Pancreas (tissue), 10 donors: ENCODE results near the gene PSEN2. TPM values are rescaled to one million over a fixed set of nuclear protein-coding genes. Genes with fewer than 3 reads are reported as not detected.
A peak's percentile ranks its signal among the peaks of the same experiment; 100 is the strongest.
"Not testable (repeated sequence)": the region's sequence is repeated elsewhere in the genome, so short reads cannot be mapped to it uniquely, and the experiment has no call there.

Experiments used
- ATAC-seq, 4 donors: fragments of 200-7000 bp; cut with Tn5 transposase; one replicate each; pipeline versions ENCODE4 v1.8.0 to v1.9.1; 2020; ENCODE audit warnings: mild to moderate bottlenecking in 4 of 4, moderate library complexity in 4 of 4
- DNase-seq, 6 donors: peaks; one replicate each; pipeline ENCODE4 v3.0.0-alpha.2; 2020
- FAIRE-seq: peaks from 2 replicates; lab custom pipeline; 2012; peaks lifted over from hg19 to GRCh38; lab: Jason Lieb, UNC
- H3K27ac ChIP-seq, 4 donors: fragments of 200-600 bp; sonication (generic); 1 replicate in 3 of 4; 2 replicates in 1 of 4; pipeline versions ENCODE4 v1.5.0 to v1.8.0; 2020
- H3K27me3 ChIP-seq, 4 donors: fragments of 200-600 bp; one replicate each; pipeline ENCODE4 v1.8.0; 2021
- H3K36me3 ChIP-seq, 3 donors: fragments of 200-600 bp; sonication (generic) in 1 of 3; one replicate each; pipeline versions ENCODE4 v1.5.0 to v1.8.0; 2020 to 2021
- H3K4me1 ChIP-seq, 3 donors: fragments of 200-600 bp; one replicate each; pipeline ENCODE4 v1.8.0; 2021
- H3K4me3 ChIP-seq, 4 donors: fragments of 200-600 bp; sonication (generic) in 2 of 4; one replicate each; pipeline versions ENCODE4 v1.5.0 to v1.8.0; 2020 to 2021
- H3K9me3 ChIP-seq, 4 donors: fragments of 200-600 bp; one replicate each; pipeline ENCODE4 v1.8.0; 2021
- CTCF ChIP-seq, 4 donors: fragments of 200-600 bp; sonication (generic) in 3 of 4; IDR thresholded peaks; one replicate each; pipeline versions ENCODE4 v1.5.0 to v1.8.0; 2021; ENCODE audit warnings: antibody characterized with exemption in 4 of 4
- WGBS, 2 donors: extraction: QIAGEN DNeasy Blood & Tissue Kit; methylation state at CpG; one replicate each; pipeline ENCODE4 v1.1.7; 2013; 5-methylcytosine and 5-hydroxymethylcytosine counted together
- intact Hi-C, 3 donors: fragments of 100-400 bp; cut with DNase I; formaldehyde crosslinking; loops; one replicate each; pipeline versions ENCODE4 v1.11.1 to v1.14.2; 2022
- polyA plus RNA-seq, 2 donors: library from polyadenylated mRNA; stranded (reverse); fragments of 200-250 nt; gene quantifications; one replicate each; pipeline ENCODE4 v1.2.3, GENCODE V29; 2013
- total RNA-seq, 6 donors: library from RNA; stranded (reverse); fragmentation: NEBNext Ultra II Directional in 4 of 6; extraction: Animal tissue kit (Norgen Biotek cat#: 25700) in 4 of 6; gene quantifications; one replicate each; pipeline versions ENCODE4 v1.2.1 to v1.2.4, GENCODE V29; 2021 to 2023
- donor health status: healthy with polysubstance abuse.
- donor health status: DM: no; HTN: no; CAD: no; lungs with moderate emphysema.
- donor health status: DM: no; HTN: no; CAD: no.
- donor health status: control.
- donor health status: control.
- donor health status: Bipolar disorder and iron deficiency.
- donor health status: DM: yes; HTN: yes; CAD: no.
- donor health status: DM: no; HTN: no; CAD: no.
- donor health status: DM: no; HTN: no; CAD: no.
- donor health status: DM: yes; HTN: yes; CAD: no.

The PSEN2 gene
- total and polyA plus RNA-seq, 8 donors, result 31.4 to 70.2 (median 40.7) TPM

GRCh38 chr1:226919587-226919986 lies 49.2 kb downstream of the PSEN2 start:
- intact Hi-C loops, result loop anchor here in 1 of 3 donors (10.0 kb wide), 1 partner anchor 515 kb away; no protein-coding TSS in a partner anchor
- ATAC-seq, result peak in 2 of 4 donors; percentile 12 to 21

GRCh38 chr1:226919995-226920394 lies 49.6 kb downstream of the PSEN2 start:
- TF ChIP-seq CTCF (IDR thresholded peaks at IDR 0.05), result no peak
- Histone ChIP-seq H3K4me1 (peaks cover 0 to 22% (median 15%) of the 10 kb centered on the region in 3 donors), H3K36me3 (no peaks in the 10 kb centered on the region), H3K9me3 (no peaks in the 10 kb centered on the region), H3K4me3 (no peak overlapping the region), H3K27ac (peak overlapping the region; percentile 13 to 69 (median 58)), H3K27me3 (no peaks in the 10 kb centered on the region)
- WGBS, 2 donors, result 47 to 58% methylated on average over 1 of the region's 1 CpG
- intact Hi-C loops, result loop anchor here in 1 of 3 donors (10.0 kb wide), 1 partner anchor 515 kb away; no protein-coding TSS in a partner anchor
- DNase-seq (no peak), FAIRE-seq (no peak), ATAC-seq (peak; percentile 26 to 50 (median 35))

More at GRCh38 chr1:226919587-226919986, 49.2 kb downstream of the PSEN2 start:
- Histone ChIP-seq H3K9me3 (no peaks in the 10 kb centered on the region), H3K27ac (peak overlapping the region in 3 of 4 donors; percentile 51 to 69 (median 65)), H3K27me3 (no peaks in the 10 kb centered on the region), H3K4me3 (no peak overlapping the region), H3K4me1 (peaks cover 0 to 22% (median 15%) of the 10 kb centered on the region in 3 donors), H3K36me3 (no peaks in the 10 kb centered on the region)
- 60 to 71% methylated on average over 5 of the region's 5 CpGs for WGBS, 2 donors
- DNase-seq (no peak), FAIRE-seq (no peak)
- TF ChIP-seq CTCF (IDR thresholded peaks at IDR 0.05), result no peak

- 42 to 47% methylated on average over 2 of the region's 2 CpGs for WGBS, 2 donors
- intact Hi-C loops, result no loop called here
- FAIRE-seq (no peak), DNase-seq (peak in 5 of 6 donors; percentile 82 to 93 (median 87)), ATAC-seq (peak; percentile 92 to 97 (median 95))
- Histone ChIP-seq H3K27ac (peak overlapping the region; percentile 48 to 69 (median 58)), H3K27me3 (no peaks in the 10 kb centered on the region), H3K9me3 (no peaks in the 10 kb centered on the region), H3K4me1 (peaks cover 0 to 22% (median 15%) of the 10 kb centered on the region in 3 donors), H3K4me3 (no peak overlapping the region), H3K36me3 (no peaks in the 10 kb centered on the region)
- TF ChIP-seq CTCF (IDR thresholded peaks at IDR 0.05), result no peak
Observed at GRCh38 chr1:226920446-226920894, 50.1 kb downstream of the PSEN2 start.

GRCh38 chr1:226921504-226921903 lies 51.1 kb downstream of the PSEN2 start:
- Histone ChIP-seq H3K27ac (peak overlapping the region in 1 of 4 donors; percentile 65), H3K9me3 (no peaks in the 10 kb centered on the region), H3K4me3 (no peak overlapping the region), H3K4me1 (peaks cover 0 to 22% (median 15%) of the 10 kb centered on the region in 3 donors), H3K36me3 (no peaks in the 10 kb centered on the region), H3K27me3 (no peaks in the 10 kb centered on the region)
- WGBS, 2 donors, result 79 to 81% methylated on average over 5 of the region's 5 CpGs
- intact Hi-C loops, result no loop called here
- no peak for TF ChIP-seq CTCF (IDR thresholded peaks at IDR 0.05)
- no peak for ATAC-seq
- no peak for FAIRE-seq
- DNase-seq, result no peak

- H3K27ac ChIP-seq, ATAC-seq, H3K27me3 ChIP-seq, H3K4me3 ChIP-seq, H3K9me3 ChIP-seq, intact Hi-C loops, DNase-seq, FAIRE-seq, H3K4me1 ChIP-seq, H3K36me3 ChIP-seq: not testable (repeated sequence)
- 94% methylated on average over 4 to 5 of the region's 5 CpGs for WGBS, 2 donors
Observed at GRCh38 chr1:226929260-226930111, 59.1 kb downstream of the PSEN2 start.
